WTC11 (cell line): ENCODE results near the gene CLEC6A.
"Not testable (repeated sequence)": the region's sequence is repeated elsewhere in the genome, so short reads cannot be mapped to it uniquely, and the experiment has no call there.

Experiments
- AR ChIP-seq: fragments of 250-450 bp; sonication (Bioruptor Pico); IDR thresholded peaks from 2 replicates; pipeline ENCODE4 v1.9.0; 2021; ENCODE audit warnings: mild to moderate bottlenecking
- ARID4B ChIP-seq: sonication (generic); formaldehyde crosslinking; IDR thresholded peaks from 2 replicates; pipeline ENCODE4 v1.8.0; 2023; ENCODE audit warnings: missing genetic modification reagents, mild to moderate bottlenecking, borderline replicate concordance
- CDX4 ChIP-seq: fragments of 250-450 bp; sonication (Bioruptor Pico); IDR thresholded peaks from 2 replicates; pipeline ENCODE4 v1.9.0; 2021; ENCODE audit warnings: moderate library complexity, mild to moderate bottlenecking, inconsistent platforms, borderline replicate concordance
- CREB1 ChIP-seq: sonication (generic); formaldehyde crosslinking; IDR thresholded peaks from 2 replicates; pipeline ENCODE4 v1.8.0; 2023; ENCODE audit warnings: mild to moderate bottlenecking, missing genetic modification reagents
- CTCF ChIP-seq: fragments of 200-600 bp; IDR thresholded peaks from 2 replicates; pipeline ENCODE4 v1.8.0; 2022; ENCODE audit warnings: antibody characterized with exemption
- E2F4 ChIP-seq: sonication (generic); formaldehyde crosslinking; IDR thresholded peaks from 2 replicates; pipeline ENCODE4 v1.8.1; 2022; ENCODE audit warnings: low read depth, mild to moderate bottlenecking, moderate library complexity, missing genetic modification reagents, borderline replicate concordance
- GABPB1 ChIP-seq: sonication (generic); formaldehyde crosslinking; IDR thresholded peaks from 2 replicates; pipeline ENCODE4 v1.8.1; 2023; ENCODE audit warnings: mild to moderate bottlenecking, missing genetic modification reagents
- MAX ChIP-seq: sonication (generic); formaldehyde crosslinking; IDR thresholded peaks from 2 replicates; pipeline ENCODE4 v1.8.0; 2022; ENCODE audit warnings: mild to moderate bottlenecking, missing genetic modification reagents
- NR1H2 ChIP-seq: sonication (generic); formaldehyde crosslinking; IDR thresholded peaks from 2 replicates; pipeline ENCODE4 v1.9.0; 2021; ENCODE audit warnings: mild to moderate bottlenecking, moderate library complexity, missing genetic modification reagents
- STAT6 ChIP-seq: sonication (generic); formaldehyde crosslinking; conservative IDR thresholded peaks from 2 replicates; pipeline ENCODE4 v1.8.1; 2023; ENCODE audit warnings: mild to moderate bottlenecking, low read depth, missing genetic modification reagents, moderate library complexity
- ZNF121 ChIP-seq: sonication (generic); formaldehyde crosslinking; IDR thresholded peaks from 2 replicates; pipeline ENCODE4 v1.8.0; 2023; ENCODE audit warnings: missing genetic modification reagents

- TF ChIP-seq CREB1 (CRISPR knock-in tag); CTCF; GABPB1 (CRISPR knock-in tag); STAT6 (CRISPR knock-in tag); ZNF121 (CRISPR knock-in tag); MAX (CRISPR knock-in tag); NR1H2 (CRISPR knock-in tag); CDX4 (CRISPR knock-in tag); ARID4B (CRISPR knock-in tag); E2F4 (CRISPR knock-in tag); AR (CRISPR knock-in tag): not testable (repeated sequence)
Observed at GRCh38 chr12:8495671-8496070, 39.9 kb downstream of the CLEC6A start.
